Adrenal gland (tissue), 5 donors: ENCODE results near the gene SBSN.

Source experiments
- POLR2A ChIP-seq, 2 donors: fragments of 450-650 bp; IDR thresholded peaks; one replicate each; pipeline ENCODE4 v1.6.1; 2017; ENCODE audit warnings: antibody characterized with exemption in 2 of 2, mild to moderate bottlenecking in 2 of 2, moderate library complexity in 1 of 2
- TF ChIP-seq, protein P1 (sequence below), 6 experiments: fragments of 450-650 bp in 4 of 6; fragments of 200-600 bp in 2 of 6; sonication (generic) in 1 of 6; IDR thresholded peaks; 1 replicate in 5 of 6; 2 replicates in 1 of 6; pipeline versions ENCODE4 v1.5.1 to v1.8.0; 2016 to 2021; ENCODE audit warnings: antibody characterized with exemption in 6 of 6, mild to moderate bottlenecking in 2 of 6, moderate library complexity in 1 of 6
- donor health status: DM: no; HTN: no; CAD: no.

DNA sequence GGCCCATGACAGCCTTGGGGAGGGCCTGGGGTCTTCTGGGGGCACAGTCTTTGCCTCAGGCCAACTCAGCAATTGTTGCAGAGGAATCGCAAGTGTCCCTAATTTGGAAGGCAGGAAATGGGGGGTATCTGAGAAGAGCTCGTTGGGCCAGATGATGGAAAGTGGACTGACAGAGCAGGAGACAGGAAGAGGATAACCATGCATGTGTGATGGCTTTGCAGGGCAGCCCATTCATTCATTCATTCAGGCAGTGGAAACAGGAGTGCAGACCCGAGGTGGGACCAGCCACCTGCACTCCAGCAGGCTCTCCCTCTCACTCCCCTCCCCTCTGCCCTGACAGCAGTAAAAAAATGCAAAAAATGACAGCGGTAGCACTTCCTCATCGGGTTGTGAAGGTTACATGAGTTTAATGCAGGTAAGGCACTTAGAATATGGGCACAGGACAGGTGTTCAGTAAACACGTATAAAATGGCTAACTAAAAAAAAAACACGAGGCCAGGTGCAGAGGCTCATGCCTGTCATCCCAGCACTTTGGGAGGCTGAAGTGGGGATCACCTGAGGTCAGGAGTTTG, 12.3 kb upstream of the SBSN start:
- TF ChIP-seq, protein P1, sequence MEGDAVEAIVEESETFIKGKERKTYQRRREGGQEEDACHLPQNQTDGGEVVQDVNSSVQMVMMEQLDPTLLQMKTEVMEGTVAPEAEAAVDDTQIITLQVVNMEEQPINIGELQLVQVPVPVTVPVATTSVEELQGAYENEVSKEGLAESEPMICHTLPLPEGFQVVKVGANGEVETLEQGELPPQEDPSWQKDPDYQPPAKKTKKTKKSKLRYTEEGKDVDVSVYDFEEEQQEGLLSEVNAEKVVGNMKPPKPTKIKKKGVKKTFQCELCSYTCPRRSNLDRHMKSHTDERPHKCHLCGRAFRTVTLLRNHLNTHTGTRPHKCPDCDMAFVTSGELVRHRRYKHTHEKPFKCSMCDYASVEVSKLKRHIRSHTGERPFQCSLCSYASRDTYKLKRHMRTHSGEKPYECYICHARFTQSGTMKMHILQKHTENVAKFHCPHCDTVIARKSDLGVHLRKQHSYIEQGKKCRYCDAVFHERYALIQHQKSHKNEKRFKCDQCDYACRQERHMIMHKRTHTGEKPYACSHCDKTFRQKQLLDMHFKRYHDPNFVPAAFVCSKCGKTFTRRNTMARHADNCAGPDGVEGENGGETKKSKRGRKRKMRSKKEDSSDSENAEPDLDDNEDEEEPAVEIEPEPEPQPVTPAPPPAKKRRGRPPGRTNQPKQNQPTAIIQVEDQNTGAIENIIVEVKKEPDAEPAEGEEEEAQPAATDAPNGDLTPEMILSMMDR (IDR thresholded peaks at IDR 0.05) = no peak
- no peak for TF ChIP-seq POLR2A (IDR thresholded peaks at IDR 0.05)
